GM03348 (cell line): ENCODE measurements around the gene TRIP13.

Experiments
- DNase-seq: peaks from one replicate; pipeline ENCODE4 v3.0.0; 2012; ENCODE audit warnings: low spot score

The TRIP13 gene

GRCh38 chr5:854966-855743 lies 37.5 kb upstream of the TRIP13 start:
- DNase-seq, result no peak

- no peak for DNase-seq
Measured at GRCh38 chr5:855771-856530, 36.7 kb upstream of the TRIP13 start.

- DNase-seq, result no peak
Measured at GRCh38 chr5:856531-857425, 35.9 kb upstream of the TRIP13 start.

GRCh38 chr5:858726-859125 lies 34.0 kb upstream of the TRIP13 start:
- DNase-seq, result no peak

GRCh38 chr5:859391-859790 lies 33.3 kb upstream of the TRIP13 start:
- no peak for DNase-seq

GRCh38 chr5:859798-860296 lies 32.8 kb upstream of the TRIP13 start:
- DNase-seq, result no peak

GRCh38 chr5:860506-861150 lies 32.1 kb upstream of the TRIP13 start:
- no peak for DNase-seq

- no peak for DNase-seq
Measured at GRCh38 chr5:861442-862366, 31.0 kb upstream of the TRIP13 start.

- DNase-seq, result no peak
Measured at GRCh38 chr5:862367-863243, 30.1 kb upstream of the TRIP13 start.

- DNase-seq, result no peak
Measured at GRCh38 chr5:863244-863805, 29.4 kb upstream of the TRIP13 start.

- DNase-seq, result no peak
Measured at GRCh38 chr5:864492-865167, 28.1 kb upstream of the TRIP13 start.

- no peak for DNase-seq
Measured at GRCh38 chr5:865168-865521, 27.5 kb upstream of the TRIP13 start.

GRCh38 chr5:865771-866170 lies 26.9 kb upstream of the TRIP13 start:
- DNase-seq, result no peak

GRCh38 chr5:867300-867870 lies 25.3 kb upstream of the TRIP13 start:
- no peak for DNase-seq

GRCh38 chr5:868428-869135 lies 24.1 kb upstream of the TRIP13 start:
- no peak for DNase-seq

- DNase-seq, result no peak
Measured at GRCh38 chr5:870956-871355, 21.7 kb upstream of the TRIP13 start.

- DNase-seq, result no peak
Measured at GRCh38 chr5:871596-872298, 20.9 kb upstream of the TRIP13 start.
